ENCODE results near the gene BAHCC1. TPM values are rescaled to one million over a fixed set of nuclear protein-coding genes. Genes with fewer than 3 reads are reported as not detected.

The BAHCC1 gene
- total and polyA plus RNA-seq, 12 donors = 4.8 to 13.1 (median 9.2) TPM

GRCh38 chr17:81376946-81377714, 18.1 kb upstream of the BAHCC1 start:
- intact Hi-C loops (cut with DNase I) = no loop called here
- Histone ChIP-seq H3K36me3 (no peaks in the 10 kb centered on the region), H3K27ac (no peak overlapping the region), H3K27me3 (no peaks in the 10 kb centered on the region), H3K4me3 (no peak overlapping the region), H3K4me1 (peaks cover 0 to 17% (median 12%) of the 10 kb centered on the region in 9 donors), H3K9me3 (no peaks in the 10 kb centered on the region)
- TF ChIP-seq, protein P1, sequence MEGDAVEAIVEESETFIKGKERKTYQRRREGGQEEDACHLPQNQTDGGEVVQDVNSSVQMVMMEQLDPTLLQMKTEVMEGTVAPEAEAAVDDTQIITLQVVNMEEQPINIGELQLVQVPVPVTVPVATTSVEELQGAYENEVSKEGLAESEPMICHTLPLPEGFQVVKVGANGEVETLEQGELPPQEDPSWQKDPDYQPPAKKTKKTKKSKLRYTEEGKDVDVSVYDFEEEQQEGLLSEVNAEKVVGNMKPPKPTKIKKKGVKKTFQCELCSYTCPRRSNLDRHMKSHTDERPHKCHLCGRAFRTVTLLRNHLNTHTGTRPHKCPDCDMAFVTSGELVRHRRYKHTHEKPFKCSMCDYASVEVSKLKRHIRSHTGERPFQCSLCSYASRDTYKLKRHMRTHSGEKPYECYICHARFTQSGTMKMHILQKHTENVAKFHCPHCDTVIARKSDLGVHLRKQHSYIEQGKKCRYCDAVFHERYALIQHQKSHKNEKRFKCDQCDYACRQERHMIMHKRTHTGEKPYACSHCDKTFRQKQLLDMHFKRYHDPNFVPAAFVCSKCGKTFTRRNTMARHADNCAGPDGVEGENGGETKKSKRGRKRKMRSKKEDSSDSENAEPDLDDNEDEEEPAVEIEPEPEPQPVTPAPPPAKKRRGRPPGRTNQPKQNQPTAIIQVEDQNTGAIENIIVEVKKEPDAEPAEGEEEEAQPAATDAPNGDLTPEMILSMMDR (IDR thresholded peaks at IDR 0.05) = no peak
- ATAC-seq (no peak), DNase-seq (no peak)
- 94 to 95% methylated on average over 25 of the region's 25 CpGs for WGBS, 2 donors

- intact Hi-C loops (cut with DNase I) = no loop called here
- H3K9me3 ChIP-seq = no peaks in the 10 kb centered on the region
- TF ChIP-seq, protein P1 (IDR thresholded peaks at IDR 0.05) = no peak
- peak in 1 of 8 donors; percentile 14 for ATAC-seq
- no peak for DNase-seq
- no peak overlapping the region for H3K4me3 ChIP-seq
- H3K27me3 ChIP-seq = no peaks in the 10 kb centered on the region
- H3K4me1 ChIP-seq = no peaks in the 10 kb centered on the region
- 89% methylated on average over 11 of the region's 11 CpGs for WGBS, 2 donors
- H3K27ac ChIP-seq = no peak overlapping the region
- H3K36me3 ChIP-seq = no peaks in the 10 kb centered on the region
These were observed 16.2 kb upstream of the BAHCC1 start for GRCh38 chr17:81378941-81379511.

DNA sequence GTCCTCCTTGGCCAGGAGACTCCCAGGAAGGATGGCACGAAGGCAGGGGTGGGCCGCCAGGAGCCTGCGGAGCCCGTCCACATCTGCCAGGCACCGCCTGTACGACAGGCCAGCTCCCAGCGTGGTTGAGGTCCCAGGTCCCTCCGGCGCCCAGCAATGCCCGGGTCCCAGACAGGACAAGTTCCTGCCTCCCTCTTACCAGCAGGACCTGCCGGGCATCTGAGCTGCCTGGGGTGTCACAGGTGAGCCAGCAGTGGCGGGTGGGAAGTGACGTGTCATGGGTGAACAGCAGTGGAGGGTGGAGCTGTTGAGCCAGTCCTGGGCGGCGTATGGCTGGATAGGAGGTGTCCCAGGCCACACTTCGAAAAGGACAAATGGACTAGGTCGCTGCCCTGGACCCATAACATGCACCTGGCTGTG, 15.7 kb upstream of the BAHCC1 start:
- no peaks in the 10 kb centered on the region for H3K4me1 ChIP-seq
- DNase-seq = no peak
- no peaks in the 10 kb centered on the region for H3K9me3 ChIP-seq
- H3K27me3 ChIP-seq = no peaks in the 10 kb centered on the region
- no peak for ATAC-seq
- no peak overlapping the region for H3K4me3 ChIP-seq
- 86 to 88% methylated on average over 17 of the region's 17 CpGs for WGBS, 2 donors
- H3K27ac ChIP-seq = no peak overlapping the region
- TF ChIP-seq, protein P1 (IDR thresholded peaks at IDR 0.05) = no peak
- H3K36me3 ChIP-seq = no peaks in the 10 kb centered on the region
- intact Hi-C loops (cut with DNase I) = no loop called here

GRCh38 chr17:81380131-81380530, 15.1 kb upstream of the BAHCC1 start:
- H3K9me3 ChIP-seq = no peaks in the 10 kb centered on the region
- TF ChIP-seq, protein P1 (IDR thresholded peaks at IDR 0.05) = no peak
- intact Hi-C loops (cut with DNase I) = loop anchor here in 1 of 10 donors (10.0 kb wide), 1 partner anchor 85 kb away; the partner anchor contains the start of gene SLC38A10
- no peak for DNase-seq
- no peak for ATAC-seq
- WGBS, 2 donors = 91 to 94% methylated on average over 4 to 6 of the region's 6 CpGs
- no peaks in the 10 kb centered on the region for H3K27me3 ChIP-seq
- no peak overlapping the region for H3K27ac ChIP-seq
- no peak overlapping the region for H3K4me3 ChIP-seq
- peaks cover 0 to 3% (median 0%) of the 10 kb centered on the region in 9 donors for H3K4me1 ChIP-seq
- H3K36me3 ChIP-seq = no peaks in the 10 kb centered on the region

All from heart right ventricle (tissue), 16 donors.